Left ventricle myocardium superior (tissue), 1 donor: ENCODE results near the gene CBY1. TPM values are rescaled to one million over a fixed set of nuclear protein-coding genes. Genes with fewer than 3 reads are reported as not detected.
A peak's percentile ranks its signal among the peaks of the same experiment; 100 is the strongest.

Experiments used
- ATAC-seq: fragments of 200-7000 bp; cut with Tn5 transposase; one replicate; pipeline ENCODE4 v1.9.1; 2020; ENCODE audit warnings: mild to moderate bottlenecking, moderate library complexity
- DNase-seq: peaks from one replicate; pipeline ENCODE4 v3.0.0-alpha.2; 2020
- intact Hi-C: fragments of 100-400 bp; cut with micrococcal nuclease; formaldehyde crosslinking; loops from one replicate; pipeline ENCODE4 v1.11.0; 2022
- total RNA-seq: library from RNA; stranded (reverse); fragmentation: NEBNext Ultra II Directional; extraction: Animal tissue kit (Norgen Biotek cat#: 25700); gene quantifications from one replicate; pipeline ENCODE4 v1.2.1, GENCODE V29; 2021
- donor health status: DM: no; HTN: yes; CAD: no; lungs with severe emphysema.

CBY1 gene
- total RNA-seq, 1 donor from 2014 or later = 32.6 TPM

DNA sequence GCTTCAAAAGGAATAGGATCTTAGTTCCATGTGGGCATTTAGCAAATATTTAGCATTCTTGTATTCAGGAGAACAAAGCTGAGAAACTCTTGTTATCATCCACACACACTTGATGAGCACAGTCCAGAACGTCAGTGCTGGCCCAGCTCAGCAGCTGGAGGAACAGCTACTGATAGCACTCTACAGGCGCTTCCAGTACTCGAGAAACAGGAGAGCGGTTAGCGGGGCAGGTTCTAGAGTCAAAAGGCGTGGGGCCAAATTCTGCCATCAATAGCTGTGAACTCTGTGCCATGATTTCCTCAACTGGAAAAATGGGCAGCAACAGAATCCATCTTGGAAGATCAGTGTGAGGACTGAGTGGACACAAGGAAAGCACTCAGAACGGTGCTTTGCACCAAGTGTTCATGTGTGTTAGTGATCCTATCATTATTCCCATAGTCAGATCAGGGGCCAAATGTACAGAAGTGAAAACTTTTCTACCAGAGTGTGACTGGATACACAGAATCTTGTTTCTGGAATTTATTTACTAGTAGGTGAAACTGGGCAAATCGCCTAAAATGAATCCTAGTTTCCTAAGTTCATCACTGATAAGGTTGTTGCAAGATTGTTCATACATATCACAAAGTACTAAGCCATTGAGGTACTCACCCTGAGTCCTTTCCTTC is 41.1 kb downstream of the CBY1 start:
- intact Hi-C loops = no loop called here
- DNase-seq (peak; percentile 55), ATAC-seq (peak; percentile 10)

DNA sequence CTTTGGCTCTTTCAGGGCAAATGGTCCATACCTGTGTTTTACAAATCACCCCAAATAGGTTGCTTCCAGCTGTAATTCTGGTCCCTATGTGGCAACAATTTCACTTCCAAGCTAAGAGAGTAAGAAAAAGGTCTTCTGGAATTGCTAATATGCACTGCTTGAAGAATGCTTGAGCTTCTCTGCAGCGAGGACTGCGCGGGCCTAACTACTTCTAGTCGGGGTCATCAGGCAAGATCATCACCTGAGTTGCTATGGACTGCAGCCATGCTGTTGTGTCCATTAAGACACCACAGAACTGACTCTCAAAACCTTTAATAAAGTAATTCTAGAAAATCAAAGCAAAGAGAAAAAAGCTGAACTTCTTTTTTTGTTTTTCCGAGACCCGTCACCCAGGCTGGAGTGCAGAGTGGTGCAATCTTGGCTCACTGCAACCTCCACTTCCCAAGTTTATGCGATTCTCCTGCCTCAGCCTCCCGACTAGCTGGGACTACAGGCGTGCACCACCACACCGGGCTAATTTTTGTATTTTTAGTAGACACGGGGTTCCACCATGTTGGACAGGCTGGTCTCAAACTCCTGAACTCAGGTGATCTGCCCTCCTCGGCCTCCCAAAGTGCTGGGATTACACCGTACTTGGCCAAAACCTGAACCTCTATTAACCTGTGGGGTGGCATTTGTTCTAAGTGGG is 42.1 kb downstream of the CBY1 start:
- intact Hi-C loops = no loop called here
- DNase-seq = no peak
- no peak for ATAC-seq

- intact Hi-C loops = no loop called here
- ATAC-seq = no peak
Observed at GRCh38 chr22:38699143-38699542, 42.7 kb downstream of the CBY1 start.

GRCh38 chr22:38699784-38700183 is 43.3 kb downstream of the CBY1 start:
- ATAC-seq = no peak
- DNase-seq = no peak
- intact Hi-C loops = no loop called here

More at GRCh38 chr22:38699143-38699542, 42.7 kb downstream of the CBY1 start:
- DNase-seq = no peak

- DNase-seq (peak; percentile 87), ATAC-seq (peak; percentile 44)
- intact Hi-C loops = no loop called here
Observed at GRCh38 chr22:38700270-38700788, 43.9 kb downstream of the CBY1 start.

DNA sequence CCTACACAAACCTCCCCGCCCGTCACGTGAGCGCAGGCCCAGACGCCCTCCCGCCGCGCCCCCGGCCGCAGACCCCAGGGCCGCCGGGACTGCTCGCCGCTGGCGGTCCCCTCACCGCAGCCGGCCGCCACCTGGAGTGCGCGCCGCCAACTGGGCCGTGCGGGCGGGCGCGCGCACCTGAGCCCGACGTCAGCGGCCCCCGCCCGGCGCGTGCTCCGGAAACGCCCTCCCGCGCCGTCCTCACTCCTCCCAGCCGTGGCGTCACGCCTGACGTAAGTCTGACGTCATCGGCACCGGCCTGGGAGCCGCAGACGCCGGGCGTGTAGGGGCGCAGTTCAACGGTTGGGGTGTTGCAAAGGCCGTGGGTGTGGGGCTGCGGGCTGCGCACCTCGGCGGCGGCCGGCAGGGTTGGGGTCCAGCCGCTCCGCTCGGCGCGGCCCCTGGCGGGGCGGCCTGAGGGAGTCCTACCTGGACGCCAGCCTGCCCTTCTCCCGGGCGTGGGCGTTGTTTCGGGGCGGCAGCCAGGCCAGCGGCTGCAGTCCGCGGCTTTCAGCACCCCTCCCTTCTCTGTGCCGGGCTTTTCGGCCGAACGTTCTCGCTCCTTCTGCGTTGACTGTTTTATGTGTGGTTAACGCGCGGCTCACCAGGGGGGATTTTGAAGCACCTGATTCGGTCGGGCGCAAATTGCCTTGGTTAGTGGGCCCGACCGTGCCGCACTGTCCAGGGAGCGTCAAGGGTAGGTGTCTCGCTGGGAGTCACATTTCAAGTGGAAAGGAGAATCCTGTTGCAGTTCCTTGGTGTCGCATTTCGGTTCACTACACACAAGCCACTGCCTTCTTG is 44.6 kb downstream of the CBY1 start, which contains the start of gene JOSD1:
TSS of gene JOSD1 (minus strand) at position 155 of the 840 bp plus-strand sequence. CDS start 956 bp downstream, outside the sequence.
- intact Hi-C loops = no loop called here
- DNase-seq (peak; percentile 98), ATAC-seq (peak; percentile 62)

GRCh38 chr22:38704654-38705234 is 48.3 kb downstream of the CBY1 start:
- DNase-seq (no peak), ATAC-seq (no peak)
- intact Hi-C loops = no loop called here

DNA sequence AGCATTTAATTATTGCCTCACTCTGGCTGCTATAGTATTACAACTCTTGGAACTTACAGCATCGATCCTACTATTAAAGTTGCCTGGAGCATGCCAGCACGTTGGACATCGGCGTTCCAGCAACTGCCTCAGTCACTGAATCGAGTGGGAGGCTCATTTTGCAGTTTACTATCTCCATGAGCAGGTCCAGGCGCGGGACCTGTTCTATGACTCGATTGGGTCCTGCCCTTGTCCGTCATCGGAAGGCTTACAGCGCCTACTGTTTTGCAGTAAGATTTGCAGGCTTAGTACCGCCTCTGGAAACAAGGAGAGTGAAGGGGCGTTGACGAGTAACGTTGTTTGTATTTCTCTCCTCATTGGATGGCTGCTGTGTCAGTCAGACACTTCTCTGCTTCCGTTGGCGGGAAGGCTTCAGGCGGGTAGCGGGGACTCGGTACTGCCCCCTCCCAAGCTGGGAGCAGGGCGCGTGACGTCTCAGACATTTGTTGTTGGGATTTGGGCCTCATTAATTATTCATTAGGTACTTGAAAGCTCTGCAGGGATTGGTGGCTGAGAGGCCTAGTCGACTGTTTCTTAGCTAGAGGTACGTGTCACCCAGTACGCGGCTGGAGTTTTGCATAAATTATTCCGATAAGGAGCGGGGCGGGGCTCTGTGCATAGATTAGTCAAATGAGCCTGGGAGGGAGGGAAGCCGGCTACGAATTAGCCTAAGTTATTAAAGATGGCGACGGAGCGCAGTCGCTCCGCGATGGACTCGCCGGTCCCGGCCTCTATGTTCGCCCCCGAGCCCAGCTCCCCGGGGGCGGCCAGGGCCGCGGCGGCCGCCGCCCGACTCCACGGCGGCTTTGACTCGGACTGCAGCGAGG is 49.0 kb downstream of the CBY1 start, which contains the start of gene GTPBP1:
TSS of gene GTPBP1 (plus strand) at position 710 of the 866 bp plus-strand sequence. CDS start at position 722, 12 bp downstream.
- intact Hi-C loops = no loop called here
- DNase-seq (peak; percentile 96), ATAC-seq (peak; percentile 88)

GRCh38 chr22:38706101-38706900 is 49.9 kb downstream of the CBY1 start:
- intact Hi-C loops = no loop called here
- DNase-seq = peak; percentile 63
- peak; percentile 19 for ATAC-seq

DNA sequence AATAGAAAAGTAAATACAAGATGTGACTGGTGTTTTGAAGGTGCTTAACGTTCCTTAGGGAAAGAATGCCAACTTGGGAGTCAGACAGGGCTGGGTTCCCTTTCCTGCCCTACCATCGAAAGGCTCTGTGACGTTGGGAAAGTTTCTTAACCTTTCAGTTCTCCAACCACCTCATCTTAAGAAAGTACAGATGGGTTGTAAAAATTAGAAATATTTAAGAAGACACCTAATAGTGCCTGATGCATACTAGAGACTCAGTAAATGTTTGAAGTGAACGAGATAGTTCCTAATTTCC is 50.4 kb downstream of the CBY1 start:
- DNase-seq (no peak), ATAC-seq (no peak)
- intact Hi-C loops = no loop called here

- intact Hi-C loops = no loop called here
- ATAC-seq (no peak), DNase-seq (no peak)
Observed at GRCh38 chr22:38707346-38707745, 50.9 kb downstream of the CBY1 start.

DNA sequence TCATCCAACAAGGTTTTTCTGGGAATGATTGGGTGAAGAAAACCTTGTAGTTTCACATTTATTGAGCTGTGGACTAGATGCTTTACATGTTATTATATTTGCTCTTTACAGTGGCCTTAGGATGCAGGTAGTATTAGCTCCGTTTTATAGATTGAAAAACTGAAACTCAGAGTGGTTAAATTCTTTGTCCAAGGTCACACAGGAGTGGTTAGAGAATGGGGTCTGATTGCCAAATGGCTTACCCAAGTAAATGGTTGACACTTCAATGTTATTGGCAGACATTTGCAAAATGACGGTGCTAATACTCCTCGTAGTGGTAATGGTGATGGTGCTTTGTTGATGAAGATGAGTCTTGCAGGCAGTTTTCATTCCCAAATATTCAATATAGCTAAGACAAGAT is 51.5 kb downstream of the CBY1 start:
- intact Hi-C loops = no loop called here
- DNase-seq (no peak), ATAC-seq (no peak)

DNA sequence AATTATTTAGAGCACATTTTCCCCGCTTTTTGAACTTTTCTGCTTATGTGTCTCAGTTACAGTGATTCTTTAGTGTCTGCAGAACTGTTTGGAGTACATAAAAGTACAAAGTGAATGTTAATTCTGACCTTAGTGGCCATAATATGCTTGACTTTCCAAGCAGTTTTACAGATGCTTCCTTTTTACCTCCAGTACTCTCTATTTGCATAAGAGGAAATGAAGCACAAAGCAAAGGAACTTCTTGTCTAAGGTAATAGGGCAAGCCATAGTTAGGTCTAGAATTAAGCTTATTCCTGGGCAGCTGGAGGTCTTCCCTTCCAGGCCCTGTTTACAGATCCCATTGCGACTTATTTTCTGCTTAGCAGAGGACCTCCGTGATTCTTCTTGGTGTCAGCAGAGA is 52.9 kb downstream of the CBY1 start:
- no peak for ATAC-seq
- DNase-seq = no peak
- intact Hi-C loops = no loop called here

- no peak for DNase-seq
- intact Hi-C loops = no loop called here
- no peak for ATAC-seq
Observed at GRCh38 chr22:38710351-38710750, 53.9 kb downstream of the CBY1 start.

DNA sequence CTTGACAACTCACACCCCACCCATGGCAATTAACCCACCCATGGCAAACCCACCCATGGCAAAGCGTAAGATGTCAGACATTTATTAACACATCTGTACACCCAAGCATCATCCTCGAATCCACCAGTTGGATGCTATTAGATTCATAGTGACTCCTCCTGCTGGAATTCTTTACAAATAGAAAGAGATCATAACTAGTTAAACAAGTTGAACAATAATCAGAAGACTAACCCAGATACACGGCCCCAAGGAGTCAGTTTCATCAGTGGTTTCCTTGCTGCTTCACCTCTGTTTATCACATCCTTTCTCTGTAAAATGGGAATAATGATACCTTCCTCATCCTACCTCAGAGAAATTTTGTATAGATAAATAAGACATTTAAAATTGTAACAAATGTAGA is 54.4 kb downstream of the CBY1 start:
- DNase-seq = no peak
- ATAC-seq = no peak
- intact Hi-C loops = no loop called here

DNA sequence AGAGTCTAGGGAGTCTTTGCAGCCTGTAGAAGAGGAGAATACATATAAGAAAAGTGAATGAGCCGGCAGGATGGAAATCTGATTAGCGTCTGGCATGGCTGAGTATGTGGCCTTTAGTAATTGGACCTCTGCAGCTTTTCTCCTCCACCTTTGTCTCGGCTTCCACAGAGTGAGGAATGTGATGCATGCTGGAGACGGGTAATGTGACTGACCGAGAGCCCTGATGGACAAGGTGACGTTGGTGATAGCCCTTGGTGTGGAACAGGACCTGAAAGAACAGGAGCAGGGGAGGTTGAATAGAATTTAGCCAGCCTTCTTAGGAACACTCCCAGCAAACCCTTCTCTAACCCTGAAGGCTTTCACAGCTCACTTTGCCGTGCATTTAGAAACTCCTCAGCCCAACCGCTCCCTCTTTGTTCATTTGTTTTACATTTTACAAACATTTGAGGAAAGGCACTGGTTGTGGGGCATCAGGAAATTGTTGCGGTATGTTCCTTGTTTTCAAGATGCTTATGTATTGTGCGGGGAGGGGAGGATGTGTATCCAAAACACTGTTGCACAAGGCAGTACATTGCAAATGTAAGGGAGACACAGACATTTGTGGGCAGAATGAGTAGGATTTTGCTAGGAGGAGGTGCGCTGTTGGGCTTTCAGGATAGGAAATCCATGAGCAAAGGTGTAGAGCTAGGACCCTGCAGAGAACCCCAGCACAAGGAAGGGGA is 56.2 kb downstream of the CBY1 start:
- ATAC-seq (no peak), DNase-seq (no peak)
- intact Hi-C loops = no loop called here

- intact Hi-C loops = no loop called here
- ATAC-seq (peak; percentile 11), DNase-seq (no peak)
Observed at GRCh38 chr22:38713921-38714320, 57.5 kb downstream of the CBY1 start.
